SK-N-SH treated with all-trans-retinoic acid at 6 μM for 48 hours (cell line): ENCODE data around the gene SNRNP48.

Source experiments
- ATAC-seq: fragments of 200-7000 bp; cut with Tn5 transposase; 3 replicates; pipeline ENCODE4 v1.9.1; 2020; ENCODE audit warnings: mild to moderate bottlenecking, moderate library complexity
- ARNTL ChIP-seq: fragments of 450-650 bp; formaldehyde crosslinking; IDR thresholded peaks from 2 replicates; pipeline ENCODE4 v1.5.0; 2020; ENCODE audit warnings: low read depth, mild to moderate bottlenecking, moderate library complexity, borderline replicate concordance
- BACH2 ChIP-seq: fragments of 250-450 bp; sonication (Bioruptor Pico); IDR thresholded peaks from 2 replicates; pipeline ENCODE4 v1.9.0; 2021; ENCODE audit warnings: mild to moderate bottlenecking, borderline replicate concordance
- CSDC2 ChIP-seq: fragments of 250-450 bp; sonication (Bioruptor Pico); IDR thresholded peaks from 2 replicates; pipeline ENCODE4 v1.5.0; 2020; ENCODE audit warnings: mild to moderate bottlenecking, moderate library complexity
- ESRRG ChIP-seq: fragments of 250-450 bp; sonication (Bioruptor Pico); IDR thresholded peaks from 2 replicates; pipeline ENCODE4 v1.6.1; 2021; ENCODE audit warnings: mild to moderate bottlenecking
- GLIS3 ChIP-seq: fragments of 250-450 bp; sonication (Bioruptor Pico); IDR thresholded peaks from 2 replicates; pipeline ENCODE4 v1.5.0; 2020; ENCODE audit warnings: mild to moderate bottlenecking, moderate library complexity
- ISL1 ChIP-seq: fragments of 250-450 bp; sonication (Bioruptor Pico); IDR thresholded peaks from 2 replicates; pipeline ENCODE4 v2.1.2; 2022; ENCODE audit warnings: mild to moderate bottlenecking, moderate library complexity
- OSR1 ChIP-seq: fragments of 250-450 bp; sonication (Bioruptor Pico); IDR thresholded peaks from 2 replicates; pipeline ENCODE4 v1.8.0; 2022; ENCODE audit warnings: moderate library complexity, mild to moderate bottlenecking, inconsistent platforms
- PPARA ChIP-seq: fragments of 250-450 bp; sonication (Bioruptor Pico); IDR thresholded peaks from 2 replicates; pipeline ENCODE4 v1.5.0; 2020; ENCODE audit warnings: mild to moderate bottlenecking, borderline replicate concordance
- RARB ChIP-seq: fragments of 250-450 bp; sonication (Bioruptor Pico); IDR thresholded peaks from 2 replicates; pipeline ENCODE4 v1.8.0; 2021; ENCODE audit warnings: mild to moderate bottlenecking, moderate library complexity
- SNAI2 ChIP-seq: fragments of 250-450 bp; sonication (Bioruptor Pico); IDR thresholded peaks from 2 replicates; pipeline ENCODE4 v1.5.0; 2020; ENCODE audit warnings: mild to moderate bottlenecking, moderate library complexity
- TCF4 ChIP-seq: fragments of 250-450 bp; sonication (Bioruptor Pico); IDR thresholded peaks from 2 replicates; pipeline ENCODE4 v1.8.0; 2021; ENCODE audit warnings: mild to moderate bottlenecking, moderate library complexity, borderline replicate concordance
- TOX ChIP-seq: fragments of 250-450 bp; sonication (Bioruptor Pico); IDR thresholded peaks from 2 replicates; pipeline ENCODE4 v1.8.0; 2021; ENCODE audit warnings: mild to moderate bottlenecking, moderate library complexity, borderline replicate concordance
- ZC3H10 ChIP-seq: fragments of 250-450 bp; sonication (Bioruptor Pico); IDR thresholded peaks from 2 replicates; pipeline ENCODE4 v1.5.1; 2021; ENCODE audit warnings: mild to moderate bottlenecking, moderate library complexity
- ZFP3 ChIP-seq: fragments of 250-450 bp; sonication (Bioruptor Pico); IDR thresholded peaks from 2 replicates; pipeline ENCODE4 v1.5.0; 2020; ENCODE audit warnings: mild to moderate bottlenecking, moderate library complexity
- ZFP30 ChIP-seq: fragments of 450-650 bp; formaldehyde crosslinking; IDR thresholded peaks from 2 replicates; pipeline ENCODE4 v1.5.0; 2022; ENCODE audit warnings: mild to moderate bottlenecking, moderate library complexity
- ZNF565 ChIP-seq: fragments of 450-650 bp; formaldehyde crosslinking; conservative IDR thresholded peaks from 2 replicates; pipeline ENCODE4 v1.5.0; 2020; ENCODE audit warnings: low read depth, mild to moderate bottlenecking, moderate library complexity
- ZNF70 ChIP-seq: fragments of 450-650 bp; formaldehyde crosslinking; IDR thresholded peaks from 2 replicates; pipeline ENCODE4 v1.5.0; 2020; ENCODE audit warnings: mild to moderate bottlenecking, moderate library complexity
- TF ChIP-seq, protein P1 (sequence below): fragments of 250-450 bp; sonication (Bioruptor Pico); IDR thresholded peaks from 2 replicates; pipeline ENCODE4 v1.5.1; 2021; ENCODE audit warnings: mild to moderate bottlenecking, moderate library complexity
- TF ChIP-seq, protein P2 (sequence below): fragments of 250-450 bp; sonication (Bioruptor Pico); IDR thresholded peaks from 2 replicates; pipeline ENCODE4 v1.5.0; 2020; ENCODE audit warnings: mild to moderate bottlenecking, moderate library complexity
- TF ChIP-seq, protein P3 (sequence below): fragments of 250-450 bp; sonication (Bioruptor Pico); IDR thresholded peaks from 2 replicates; pipeline ENCODE4 v1.5.1; 2020; ENCODE audit warnings: low read depth, mild to moderate bottlenecking, moderate library complexity
- TF ChIP-seq, protein P4 (sequence below): fragments of 250-450 bp; sonication (Bioruptor Pico); IDR thresholded peaks from 2 replicates; pipeline ENCODE4 v1.8.0; 2020; ENCODE audit warnings: mild to moderate bottlenecking, moderate library complexity, borderline replicate concordance
- TF ChIP-seq, protein P5 (sequence below): fragments of 250-450 bp; sonication (Bioruptor Pico); IDR thresholded peaks from 2 replicates; pipeline ENCODE4 v1.8.0; 2021; ENCODE audit warnings: low read depth, mild to moderate bottlenecking, moderate library complexity, borderline replicate concordance

Gene SNRNP48

DNA sequence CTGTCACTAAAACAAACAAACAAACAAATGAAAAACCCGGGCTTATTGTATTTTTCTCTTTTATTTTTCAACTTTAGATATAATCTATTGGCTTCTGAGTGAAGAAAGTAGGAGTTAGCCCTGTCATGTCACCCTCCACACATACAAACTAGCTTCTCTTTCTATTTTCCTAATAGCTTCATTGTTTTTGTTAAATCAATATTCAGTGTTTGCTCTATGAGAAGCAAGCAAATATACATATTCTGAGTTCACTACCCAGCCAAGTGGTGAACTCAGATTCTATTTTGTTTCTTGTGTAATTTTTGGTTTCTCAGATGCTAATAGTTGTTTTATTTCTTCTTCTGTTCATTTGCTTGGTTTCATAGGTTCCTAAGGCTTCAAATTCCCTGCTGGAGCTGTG lies 66.4 kb downstream of the SNRNP48 start:
- no peak for ATAC-seq
- TF ChIP-seq ZNF70 (CRISPR knock-in tag) (no peak), GLIS3 (CRISPR knock-in tag) (no peak), OSR1 (no peak), TOX (CRISPR knock-in tag) (no peak), RARB (CRISPR knock-in tag) (no peak), CSDC2 (no peak), SNAI2 (CRISPR knock-in tag) (no peak), PPARA (no peak)
- TF ChIP-seq, protein P1, sequence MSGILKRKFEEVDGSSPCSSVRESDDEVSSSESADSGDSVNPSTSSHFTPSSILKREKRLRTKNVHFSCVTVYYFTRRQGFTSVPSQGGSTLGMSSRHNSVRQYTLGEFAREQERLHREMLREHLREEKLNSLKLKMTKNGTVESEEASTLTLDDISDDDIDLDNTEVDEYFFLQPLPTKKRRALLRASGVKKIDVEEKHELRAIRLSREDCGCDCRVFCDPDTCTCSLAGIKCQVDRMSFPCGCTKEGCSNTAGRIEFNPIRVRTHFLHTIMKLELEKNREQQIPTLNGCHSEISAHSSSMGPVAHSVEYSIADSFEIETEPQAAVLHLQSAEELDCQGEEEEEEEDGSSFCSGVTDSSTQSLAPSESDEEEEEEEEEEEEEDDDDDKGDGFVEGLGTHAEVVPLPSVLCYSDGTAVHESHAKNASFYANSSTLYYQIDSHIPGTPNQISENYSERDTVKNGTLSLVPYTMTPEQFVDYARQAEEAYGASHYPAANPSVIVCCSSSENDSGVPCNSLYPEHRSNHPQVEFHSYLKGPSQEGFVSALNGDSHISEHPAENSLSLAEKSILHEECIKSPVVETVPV (CRISPR knock-in tag) = no peak
- TF ChIP-seq, all 23 proteins: peak for 0

DNA sequence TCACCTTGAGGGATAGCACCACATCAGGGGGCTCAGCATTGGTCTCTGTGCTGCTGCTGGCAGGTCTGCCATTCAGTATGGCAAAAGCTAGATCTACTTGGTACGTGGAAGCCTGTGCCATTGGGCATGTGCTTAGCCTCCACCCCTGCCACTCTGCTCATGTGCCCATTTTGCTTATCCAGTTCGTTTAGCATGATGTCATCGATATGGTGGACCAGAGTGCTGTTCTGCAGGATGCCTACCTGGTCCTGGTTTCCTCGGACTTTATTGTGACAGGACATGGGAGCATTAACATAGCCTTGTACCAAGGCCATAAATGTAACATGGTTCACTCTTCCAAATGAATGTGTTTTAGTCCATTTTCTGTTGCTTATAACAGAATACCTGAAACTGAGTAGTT lies 68.5 kb downstream of the SNRNP48 start:
- no peak for ATAC-seq
- no peak for TF ChIP-seq RARB (CRISPR knock-in tag)
- no peak for TF ChIP-seq PPARA
- TF ChIP-seq, protein P2, sequence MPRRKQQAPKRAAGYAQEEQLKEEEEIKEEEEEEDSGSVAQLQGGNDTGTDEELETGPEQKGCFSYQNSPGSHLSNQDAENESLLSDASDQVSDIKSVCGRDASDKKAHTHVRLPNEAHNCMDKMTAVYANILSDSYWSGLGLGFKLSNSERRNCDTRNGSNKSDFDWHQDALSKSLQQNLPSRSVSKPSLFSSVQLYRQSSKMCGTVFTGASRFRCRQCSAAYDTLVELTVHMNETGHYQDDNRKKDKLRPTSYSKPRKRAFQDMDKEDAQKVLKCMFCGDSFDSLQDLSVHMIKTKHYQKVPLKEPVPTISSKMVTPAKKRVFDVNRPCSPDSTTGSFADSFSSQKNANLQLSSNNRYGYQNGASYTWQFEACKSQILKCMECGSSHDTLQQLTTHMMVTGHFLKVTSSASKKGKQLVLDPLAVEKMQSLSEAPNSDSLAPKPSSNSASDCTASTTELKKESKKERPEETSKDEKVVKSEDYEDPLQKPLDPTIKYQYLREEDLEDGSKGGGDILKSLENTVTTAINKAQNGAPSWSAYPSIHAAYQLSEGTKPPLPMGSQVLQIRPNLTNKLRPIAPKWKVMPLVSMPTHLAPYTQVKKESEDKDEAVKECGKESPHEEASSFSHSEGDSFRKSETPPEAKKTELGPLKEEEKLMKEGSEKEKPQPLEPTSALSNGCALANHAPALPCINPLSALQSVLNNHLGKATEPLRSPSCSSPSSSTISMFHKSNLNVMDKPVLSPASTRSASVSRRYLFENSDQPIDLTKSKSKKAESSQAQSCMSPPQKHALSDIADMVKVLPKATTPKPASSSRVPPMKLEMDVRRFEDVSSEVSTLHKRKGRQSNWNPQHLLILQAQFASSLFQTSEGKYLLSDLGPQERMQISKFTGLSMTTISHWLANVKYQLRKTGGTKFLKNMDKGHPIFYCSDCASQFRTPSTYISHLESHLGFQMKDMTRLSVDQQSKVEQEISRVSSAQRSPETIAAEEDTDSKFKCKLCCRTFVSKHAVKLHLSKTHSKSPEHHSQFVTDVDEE (CRISPR knock-in tag) = no peak
- TF ChIP-seq ZC3H10 (CRISPR knock-in tag) = no peak
- no peak for TF ChIP-seq ZNF70 (CRISPR knock-in tag)
- no peak for TF ChIP-seq ZFP30
- TF ChIP-seq, protein P3, sequence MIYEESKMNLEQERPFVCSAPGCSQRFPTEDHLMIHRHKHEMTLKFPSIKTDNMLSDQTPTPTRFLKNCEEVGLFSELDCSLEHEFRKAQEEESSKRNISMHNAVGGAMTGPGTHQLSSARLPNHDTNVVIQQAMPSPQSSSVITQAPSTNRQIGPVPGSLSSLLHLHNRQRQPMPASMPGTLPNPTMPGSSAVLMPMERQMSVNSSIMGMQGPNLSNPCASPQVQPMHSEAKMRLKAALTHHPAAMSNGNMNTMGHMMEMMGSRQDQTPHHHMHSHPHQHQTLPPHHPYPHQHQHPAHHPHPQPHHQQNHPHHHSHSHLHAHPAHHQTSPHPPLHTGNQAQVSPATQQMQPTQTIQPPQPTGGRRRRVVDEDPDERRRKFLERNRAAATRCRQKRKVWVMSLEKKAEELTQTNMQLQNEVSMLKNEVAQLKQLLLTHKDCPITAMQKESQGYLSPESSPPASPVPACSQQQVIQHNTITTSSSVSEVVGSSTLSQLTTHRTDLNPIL (CRISPR knock-in tag) = no peak
- no peak for TF ChIP-seq ZNF565
- TF ChIP-seq BACH2 = no peak
- TF ChIP-seq GLIS3 (CRISPR knock-in tag) = no peak
- no peak for TF ChIP-seq TCF4
- TF ChIP-seq, protein P1 (CRISPR knock-in tag) = no peak
- TF ChIP-seq, protein P4, sequence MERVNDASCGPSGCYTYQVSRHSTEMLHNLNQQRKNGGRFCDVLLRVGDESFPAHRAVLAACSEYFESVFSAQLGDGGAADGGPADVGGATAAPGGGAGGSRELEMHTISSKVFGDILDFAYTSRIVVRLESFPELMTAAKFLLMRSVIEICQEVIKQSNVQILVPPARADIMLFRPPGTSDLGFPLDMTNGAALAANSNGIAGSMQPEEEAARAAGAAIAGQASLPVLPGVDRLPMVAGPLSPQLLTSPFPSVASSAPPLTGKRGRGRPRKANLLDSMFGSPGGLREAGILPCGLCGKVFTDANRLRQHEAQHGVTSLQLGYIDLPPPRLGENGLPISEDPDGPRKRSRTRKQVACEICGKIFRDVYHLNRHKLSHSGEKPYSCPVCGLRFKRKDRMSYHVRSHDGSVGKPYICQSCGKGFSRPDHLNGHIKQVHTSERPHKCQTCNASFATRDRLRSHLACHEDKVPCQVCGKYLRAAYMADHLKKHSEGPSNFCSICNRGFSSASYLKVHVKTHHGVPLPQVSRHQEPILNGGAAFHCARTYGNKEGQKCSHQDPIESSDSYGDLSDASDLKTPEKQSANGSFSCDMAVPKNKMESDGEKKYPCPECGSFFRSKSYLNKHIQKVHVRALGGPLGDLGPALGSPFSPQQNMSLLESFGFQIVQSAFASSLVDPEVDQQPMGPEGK = no peak
- no peak for TF ChIP-seq ZFP3 (CRISPR knock-in tag)
- TF ChIP-seq CSDC2 = no peak
- TF ChIP-seq, protein P5, sequence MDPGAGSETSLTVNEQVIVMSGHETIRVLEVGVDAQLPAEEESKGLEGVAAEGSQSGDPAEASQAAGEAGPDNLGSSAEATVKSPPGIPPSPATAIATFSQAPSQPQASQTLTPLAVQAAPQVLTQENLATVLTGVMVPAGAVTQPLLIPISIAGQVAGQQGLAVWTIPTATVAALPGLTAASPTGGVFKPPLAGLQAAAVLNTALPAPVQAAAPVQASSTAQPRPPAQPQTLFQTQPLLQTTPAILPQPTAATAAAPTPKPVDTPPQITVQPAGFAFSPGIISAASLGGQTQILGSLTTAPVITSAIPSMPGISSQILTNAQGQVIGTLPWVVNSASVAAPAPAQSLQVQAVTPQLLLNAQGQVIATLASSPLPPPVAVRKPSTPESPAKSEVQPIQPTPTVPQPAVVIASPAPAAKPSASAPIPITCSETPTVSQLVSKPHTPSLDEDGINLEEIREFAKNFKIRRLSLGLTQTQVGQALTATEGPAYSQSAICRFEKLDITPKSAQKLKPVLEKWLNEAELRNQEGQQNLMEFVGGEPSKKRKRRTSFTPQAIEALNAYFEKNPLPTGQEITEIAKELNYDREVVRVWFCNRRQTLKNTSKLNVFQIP (CRISPR knock-in tag) = no peak
- no peak for TF ChIP-seq ESRRG (CRISPR knock-in tag)

DNA sequence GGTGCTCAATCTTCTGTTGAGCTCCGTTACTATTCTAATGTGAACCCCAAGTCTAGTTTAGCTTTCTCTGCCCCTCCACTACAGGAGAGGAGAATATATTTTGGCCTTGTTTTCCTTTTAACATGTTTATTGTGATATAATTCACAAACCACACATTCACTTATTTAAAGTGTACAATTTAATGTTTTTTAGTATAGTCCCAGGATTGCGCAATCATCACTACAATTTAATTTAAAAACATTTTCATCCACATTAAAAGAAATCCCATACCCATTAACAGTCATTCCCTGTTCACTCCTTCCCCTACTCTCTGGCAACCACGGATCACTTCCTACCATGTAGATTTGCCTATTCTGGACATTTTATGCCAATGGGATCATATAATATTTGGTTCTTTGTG lies 71.4 kb downstream of the SNRNP48 start:
- TF ChIP-seq ZFP30 (no peak), ZNF70 (CRISPR knock-in tag) (no peak), CSDC2 (no peak), ZFP3 (CRISPR knock-in tag) (no peak), ARNTL (CRISPR knock-in tag) (no peak), ZC3H10 (CRISPR knock-in tag) (no peak), ISL1 (no peak), TCF4 (no peak), ZNF565 (no peak), BACH2 (no peak)
- TF ChIP-seq, protein P2 (CRISPR knock-in tag) = no peak
- TF ChIP-seq, protein P1 (CRISPR knock-in tag) = no peak
- ATAC-seq = no peak
